HG03045 (cell line): Measurements from ENCODE around the gene RAB42.

Experiments used
- ATAC-seq: cut with Tn5 transposase; IDR thresholded peaks from one replicate; pipeline ENCODE4 v1.9.1; 2021; ENCODE audit warnings: mild to moderate bottlenecking, moderate library complexity; ENCODE audit not compliant: unreplicated experiment

RAB42 gene

GRCh38 chr1:28644494-28644893, 52.4 kb downstream of the RAB42 start:
- no peak for ATAC-seq
